Measurements from ENCODE around the gene MCC. TPM values are rescaled to one million over a fixed set of nuclear protein-coding genes. Genes with fewer than 3 reads are reported as not detected.

Gene MCC
- total RNA-seq, 2 donors from 2014 or later, result 7.5 to 9.9 TPM

GRCh38 chr5:113039934-113040285 lies 448.3 kb downstream of the MCC start:
- ATAC-seq (no peak), DNase-seq (no peak)
- H3K27me3 ChIP-seq, result no peaks in the 10 kb centered on the region
- no peaks in the 10 kb centered on the region for H3K4me1 ChIP-seq
- no peak for TF ChIP-seq CTCF (IDR thresholded peaks at IDR 0.05)
- TF ChIP-seq POLR2A (IDR thresholded peaks at IDR 0.05), result no peak
- H3K4me3 ChIP-seq, result no peak overlapping the region
- intact Hi-C loops (cut with DNase I), result no loop called here
- H3K36me3 ChIP-seq (replicated peaks in 1 of 2; ENCODE audit: insufficient read depth in 1 of 2, low read depth in 2 of 2), result no peaks in the 10 kb centered on the region
- no peaks in the 10 kb centered on the region for H3K9me3 ChIP-seq
- WGBS, 2 donors, result 73 to 82% methylated on average over 4 of the region's 4 CpGs
- no peak overlapping the region for H3K27ac ChIP-seq

- Histone ChIP-seq H3K4me3 (no peak overlapping the region), H3K36me3 (replicated peaks in 1 of 2; ENCODE audit: insufficient read depth in 1 of 2, low read depth in 2 of 2) (no peaks in the 10 kb centered on the region), H3K27me3 (no peaks in the 10 kb centered on the region), H3K9me3 (no peaks in the 10 kb centered on the region), H3K4me1 (no peaks in the 10 kb centered on the region), H3K27ac (no peak overlapping the region)
- DNase-seq (no peak), ATAC-seq (no peak)
- TF ChIP-seq CTCF (IDR thresholded peaks at IDR 0.05) (no peak), POLR2A (IDR thresholded peaks at IDR 0.05) (no peak)
- WGBS, 2 donors, result 65 to 73% methylated on average over 13 to 14 of the region's 14 CpGs
- intact Hi-C loops (cut with DNase I), result no loop called here
Measured at GRCh38 chr5:113039229-113039933, 448.9 kb downstream of the MCC start.

GRCh38 chr5:113038714-113039113 lies 449.5 kb downstream of the MCC start:
- no peak for TF ChIP-seq CTCF (IDR thresholded peaks at IDR 0.05)
- TF ChIP-seq POLR2A (IDR thresholded peaks at IDR 0.05), result no peak
- Histone ChIP-seq H3K27me3 (no peaks in the 10 kb centered on the region), H3K36me3 (replicated peaks in 1 of 2; ENCODE audit: insufficient read depth in 1 of 2, low read depth in 2 of 2) (no peaks in the 10 kb centered on the region), H3K4me3 (no peak overlapping the region), H3K27ac (no peak overlapping the region), H3K4me1 (no peaks in the 10 kb centered on the region), H3K9me3 (no peaks in the 10 kb centered on the region)
- intact Hi-C loops (cut with DNase I), result no loop called here
- DNase-seq (no peak), ATAC-seq (no peak)
- WGBS, 2 donors, result 67 to 79% methylated on average over 3 to 9 of the region's 9 CpGs

- 96 to 100% methylated on average over 1 of the region's 1 CpG for WGBS, 2 donors
- no peaks in the 10 kb centered on the region for H3K9me3 ChIP-seq
- H3K4me3 ChIP-seq, result no peak overlapping the region
- DNase-seq (no peak), ATAC-seq (no peak)
- intact Hi-C loops (cut with DNase I), result no loop called here
- H3K27me3 ChIP-seq, result no peaks in the 10 kb centered on the region
- no peaks in the 10 kb centered on the region for H3K36me3 ChIP-seq (replicated peaks in 1 of 2; ENCODE audit: insufficient read depth in 1 of 2, low read depth in 2 of 2)
- H3K27ac ChIP-seq, result no peak overlapping the region
- TF ChIP-seq CTCF (IDR thresholded peaks at IDR 0.05) (no peak), POLR2A (IDR thresholded peaks at IDR 0.05) (no peak)
- no peaks in the 10 kb centered on the region for H3K4me1 ChIP-seq
Measured at GRCh38 chr5:113038136-113038535, 450.1 kb downstream of the MCC start.

- Histone ChIP-seq H3K27ac (no peak overlapping the region), H3K4me3 (no peak overlapping the region), H3K4me1 (no peaks in the 10 kb centered on the region), H3K9me3 (no peaks in the 10 kb centered on the region), H3K27me3 (no peaks in the 10 kb centered on the region), H3K36me3 (replicated peaks in 1 of 2; ENCODE audit: insufficient read depth in 1 of 2, low read depth in 2 of 2) (no peaks in the 10 kb centered on the region)
- DNase-seq (no peak), ATAC-seq (no peak)
- TF ChIP-seq CTCF (IDR thresholded peaks at IDR 0.05) (no peak), POLR2A (IDR thresholded peaks at IDR 0.05) (no peak)
- intact Hi-C loops (cut with DNase I), result no loop called here
- WGBS, 2 donors, result 89 to 100% methylated on average over 1 of the region's 1 CpG
Measured at GRCh38 chr5:113036826-113037225, 451.4 kb downstream of the MCC start.
